Measurements from ENCODE around the gene LDHA. TPM values are rescaled to one million over a fixed set of nuclear protein-coding genes. Genes with fewer than 3 reads are reported as not detected.

Gene LDHA
- total and polyA plus RNA-seq, 7 experiments from 2014 or later: 89.5 to 1,229 (median 275) TPM

GRCh38 chr11:18365741-18366140 lies 28.6 kb upstream of the LDHA start:
- no peaks in the 10 kb centered on the region for H3K9me3 Mint-ChIP-seq
- Histone ChIP-seq H3K27ac (ENCODE audit: low read depth, low read length) (peak overlapping the region; percentile 35), H3K4me3 (ENCODE audit: low read length) (no peak overlapping the region), H3K9me3 (ENCODE audit: control insufficient read depth in 2 of 3, low read length in 3 of 3) (no peaks in the 10 kb centered on the region), H3K4me1 (ENCODE audit: control insufficient read depth in 2 of 2, insufficient read depth in 2 of 2, low read length in 2 of 2) (no peaks in the 10 kb centered on the region), H3K36me3 (ENCODE audit: control insufficient read depth in 2 of 3, insufficient read depth in 3 of 3, low read length in 3 of 3) (peaks cover 15 to 42% (median 20%) of the 10 kb centered on the region in 3 experiments), H3K27me3 (ENCODE audit: control insufficient read depth in 2 of 2, insufficient read depth in 2 of 2, low read length in 2 of 2) (no peaks in the 10 kb centered on the region)
- peaks cover 9 to 31% (median 27%) of the 10 kb centered on the region in 5 donors for H3K36me3 Mint-ChIP-seq
- DNase-seq (no peak), ATAC-seq (no peak)
- H3K4me1 Mint-ChIP-seq: peaks cover 0 to 16% (median 6%) of the 10 kb centered on the region in 7 donors
- H3K27me3 Mint-ChIP-seq: no peaks in the 10 kb centered on the region
- peak overlapping the region in 6 of 9 donors; percentile 13 to 80 (median 58) for H3K27ac Mint-ChIP-seq
- intact Hi-C loops (cut with micrococcal nuclease): loop anchor here in 1 of 2 donors (2.0 kb wide), 1 partner anchor 17 kb away; no protein-coding TSS in a partner anchor
- ChIA-PET CTCF (interaction anchor here (0.6 kb wide), 1 partner anchor 18 kb away, joined by 3 read pairs; no protein-coding TSS in a partner anchor), POLR2A (interaction anchor here (1.1 to 1.2 kb wide), 2 partner anchors 30 to 32 kb away, joined by 3 to 4 read pairs; no protein-coding TSS in a partner anchor)
- no peak overlapping the region for H3K4me3 Mint-ChIP-seq

- no peaks in the 10 kb centered on the region for H3K27me3 Mint-ChIP-seq
- H3K4me1 Mint-ChIP-seq: peaks cover 0 to 17% (median 6%) of the 10 kb centered on the region in 7 donors
- H3K9me3 Mint-ChIP-seq: no peaks in the 10 kb centered on the region
- H3K27ac Mint-ChIP-seq: peak overlapping the region in 5 of 9 donors; percentile 5 to 80 (median 59)
- H3K4me3 Mint-ChIP-seq: no peak overlapping the region
- ChIA-PET POLR2A (no interaction called here), CTCF (interaction anchor here (0.6 kb wide), 1 partner anchor 17 kb away, joined by 3 read pairs; no protein-coding TSS in a partner anchor)
- Histone ChIP-seq H3K4me1 (ENCODE audit: control insufficient read depth in 2 of 2, insufficient read depth in 2 of 2, low read length in 2 of 2) (no peaks in the 10 kb centered on the region), H3K9me3 (ENCODE audit: control insufficient read depth in 2 of 3, low read length in 3 of 3) (no peaks in the 10 kb centered on the region), H3K36me3 (ENCODE audit: control insufficient read depth in 2 of 3, insufficient read depth in 3 of 3, low read length in 3 of 3) (peaks cover 15 to 37% (median 20%) of the 10 kb centered on the region in 3 experiments), H3K27ac (ENCODE audit: low read depth, low read length) (no peak overlapping the region), H3K4me3 (ENCODE audit: low read length) (no peak overlapping the region), H3K27me3 (ENCODE audit: control insufficient read depth in 2 of 2, insufficient read depth in 2 of 2, low read length in 2 of 2) (no peaks in the 10 kb centered on the region)
- no peak for ATAC-seq
- no peak for DNase-seq
- H3K36me3 Mint-ChIP-seq: peaks cover 9 to 35% (median 24%) of the 10 kb centered on the region in 5 donors
- intact Hi-C loops (cut with micrococcal nuclease): loop anchor here in 1 of 2 donors (2.0 kb wide), 1 partner anchor 17 kb away; no protein-coding TSS in a partner anchor
These were observed 28.1 kb upstream of the LDHA start for GRCh38 chr11:18366286-18366685.

- Mint-ChIP-seq H3K36me3 (peaks cover 9 to 33% (median 24%) of the 10 kb centered on the region in 5 donors), H3K9me3 (no peaks in the 10 kb centered on the region), H3K27me3 (no peaks in the 10 kb centered on the region), H3K27ac (peak overlapping the region in 7 of 9 donors; percentile 0 to 80 (median 58)), H3K4me3 (no peak overlapping the region), H3K4me1 (peaks cover 0 to 19% (median 6%) of the 10 kb centered on the region in 7 donors)
- Histone ChIP-seq H3K4me1 (ENCODE audit: control insufficient read depth in 2 of 2, insufficient read depth in 2 of 2, low read length in 2 of 2) (no peaks in the 10 kb centered on the region), H3K27me3 (ENCODE audit: control insufficient read depth in 2 of 2, insufficient read depth in 2 of 2, low read length in 2 of 2) (no peaks in the 10 kb centered on the region), H3K4me3 (ENCODE audit: low read length) (no peak overlapping the region), H3K36me3 (ENCODE audit: control insufficient read depth in 2 of 3, insufficient read depth in 3 of 3, low read length in 3 of 3) (peaks cover 12 to 28% (median 15%) of the 10 kb centered on the region in 3 experiments), H3K9me3 (ENCODE audit: control insufficient read depth in 2 of 3, low read length in 3 of 3) (no peaks in the 10 kb centered on the region), H3K27ac (ENCODE audit: low read depth, low read length) (no peak overlapping the region)
- DNase-seq (no peak), ATAC-seq (no peak)
- ChIA-PET CTCF (no interaction called here), POLR2A (interaction anchor here (0.6 to 1.5 kb wide), 3 partner anchors 12 to 27 kb away, joined by 5 to 6 read pairs (median 5); partner anchors contain the start of gene LDHA)
- intact Hi-C loops (cut with micrococcal nuclease): loop anchor here in 1 of 2 donors (2.0 kb wide), 1 partner anchor 15 kb away; no protein-coding TSS in a partner anchor
These were observed 26.9 kb upstream of the LDHA start for GRCh38 chr11:18367431-18367830.

GRCh38 chr11:18368221-18368620 lies 26.1 kb upstream of the LDHA start:
- no peak overlapping the region for H3K27ac ChIP-seq (ENCODE audit: low read depth, low read length)
- no peaks in the 10 kb centered on the region for H3K4me1 ChIP-seq (ENCODE audit: control insufficient read depth in 2 of 2, insufficient read depth in 2 of 2, low read length in 2 of 2)
- no peaks in the 10 kb centered on the region for H3K27me3 ChIP-seq (ENCODE audit: control insufficient read depth in 2 of 2, insufficient read depth in 2 of 2, low read length in 2 of 2)
- ChIA-PET POLR2A (interaction anchor here (1.4 to 1.5 kb wide), 2 partner anchors 16 to 26 kb away, joined by 5 read pairs; partner anchors contain the start of gene LDHA), CTCF (no interaction called here)
- no peak overlapping the region for H3K4me3 ChIP-seq (ENCODE audit: low read length)
- peaks cover 9 to 25% (median 15%) of the 10 kb centered on the region in 3 experiments for H3K36me3 ChIP-seq (ENCODE audit: control insufficient read depth in 2 of 3, insufficient read depth in 3 of 3, low read length in 3 of 3)
- DNase-seq (no peak), ATAC-seq (no peak)
- Mint-ChIP-seq H3K9me3 (no peaks in the 10 kb centered on the region), H3K36me3 (peaks cover 9 to 36% (median 24%) of the 10 kb centered on the region in 5 donors), H3K27ac (peak overlapping the region in 7 of 9 donors; percentile 0 to 82 (median 63)), H3K4me1 (peaks cover 0 to 22% (median 6%) of the 10 kb centered on the region in 7 donors), H3K27me3 (no peaks in the 10 kb centered on the region), H3K4me3 (no peak overlapping the region)
- intact Hi-C loops (cut with micrococcal nuclease): loop anchor here in 1 of 2 donors (1.0 to 2.0 kb wide), 2 partner anchors 17 to 26 kb away; partner anchors contain the start of gene LDHA
- H3K9me3 ChIP-seq (ENCODE audit: control insufficient read depth in 2 of 3, low read length in 3 of 3): no peaks in the 10 kb centered on the region

GRCh38 chr11:18369398-18369797 lies 25.0 kb upstream of the LDHA start:
- Mint-ChIP-seq H3K9me3 (no peaks in the 10 kb centered on the region), H3K36me3 (peaks cover 5 to 32% (median 19%) of the 10 kb centered on the region in 5 donors), H3K27me3 (no peaks in the 10 kb centered on the region), H3K27ac (peak overlapping the region in 6 of 9 donors; percentile 13 to 80 (median 51)), H3K4me3 (no peak overlapping the region), H3K4me1 (peaks cover 0 to 22% (median 6%) of the 10 kb centered on the region in 7 donors)
- Histone ChIP-seq H3K9me3 (ENCODE audit: control insufficient read depth in 2 of 3, low read length in 3 of 3) (no peaks in the 10 kb centered on the region), H3K4me3 (ENCODE audit: low read length) (no peak overlapping the region), H3K36me3 (ENCODE audit: control insufficient read depth in 2 of 3, insufficient read depth in 3 of 3, low read length in 3 of 3) (peaks cover 0 to 15% (median 13%) of the 10 kb centered on the region in 3 experiments), H3K27me3 (ENCODE audit: control insufficient read depth in 2 of 2, insufficient read depth in 2 of 2, low read length in 2 of 2) (no peaks in the 10 kb centered on the region), H3K4me1 (ENCODE audit: control insufficient read depth in 2 of 2, insufficient read depth in 2 of 2, low read length in 2 of 2) (no peaks in the 10 kb centered on the region), H3K27ac (ENCODE audit: low read depth, low read length) (no peak overlapping the region)
- DNase-seq (no peak), ATAC-seq (no peak)
- POLR2A ChIA-PET: no interaction called here
- CTCF ChIA-PET: interaction anchor here (0.5 kb wide), 1 partner anchor 24 kb away, joined by 4 read pairs; no protein-coding TSS in a partner anchor
- intact Hi-C loops (cut with micrococcal nuclease): loop anchor here in 1 of 2 donors (2.0 kb wide), 1 partner anchor 19 kb away; no protein-coding TSS in a partner anchor

GRCh38 chr11:18371279-18371678 lies 23.1 kb upstream of the LDHA start:
- Mint-ChIP-seq H3K4me1 (peaks cover 0 to 17% (median 5%) of the 10 kb centered on the region in 7 donors), H3K27me3 (no peaks in the 10 kb centered on the region), H3K27ac (peak overlapping the region in 2 of 9 donors; percentile 55 to 69), H3K4me3 (no peak overlapping the region), H3K36me3 (peaks cover 0 to 23% (median 9%) of the 10 kb centered on the region in 5 donors), H3K9me3 (no peaks in the 10 kb centered on the region)
- ATAC-seq (no peak), DNase-seq (no peak)
- ChIA-PET POLR2A (interaction anchor here (1.1 kb wide), 1 partner anchor 24 kb away, joined by 4 read pairs; no protein-coding TSS in a partner anchor), CTCF (no interaction called here)
- no peaks in the 10 kb centered on the region for H3K4me1 ChIP-seq (ENCODE audit: control insufficient read depth in 2 of 2, insufficient read depth in 2 of 2, low read length in 2 of 2)
- H3K27me3 ChIP-seq (ENCODE audit: control insufficient read depth in 2 of 2, insufficient read depth in 2 of 2, low read length in 2 of 2): no peaks in the 10 kb centered on the region
- H3K9me3 ChIP-seq (ENCODE audit: control insufficient read depth in 2 of 3, low read length in 3 of 3): no peaks in the 10 kb centered on the region
- no peak overlapping the region for H3K27ac ChIP-seq (ENCODE audit: low read depth, low read length)
- intact Hi-C loops (cut with micrococcal nuclease): no loop called here
- H3K36me3 ChIP-seq (ENCODE audit: control insufficient read depth in 2 of 3, insufficient read depth in 3 of 3, low read length in 3 of 3): peaks cover 0 to 6% (median 2%) of the 10 kb centered on the region in 3 experiments
- H3K4me3 ChIP-seq (ENCODE audit: low read length): no peak overlapping the region
